Measurements from ENCODE around the gene CAB39. TPM values are rescaled to one million over a fixed set of nuclear protein-coding genes. Genes with fewer than 3 reads are reported as not detected.
"Not testable (repeated sequence)": the region's sequence is repeated elsewhere in the genome, so short reads cannot be mapped to it uniquely, and the experiment has no call there.

The CAB39 gene
- total and polyA plus RNA-seq, 5 donors = 47.2 to 100.0 (median 87.3) TPM

DNA sequence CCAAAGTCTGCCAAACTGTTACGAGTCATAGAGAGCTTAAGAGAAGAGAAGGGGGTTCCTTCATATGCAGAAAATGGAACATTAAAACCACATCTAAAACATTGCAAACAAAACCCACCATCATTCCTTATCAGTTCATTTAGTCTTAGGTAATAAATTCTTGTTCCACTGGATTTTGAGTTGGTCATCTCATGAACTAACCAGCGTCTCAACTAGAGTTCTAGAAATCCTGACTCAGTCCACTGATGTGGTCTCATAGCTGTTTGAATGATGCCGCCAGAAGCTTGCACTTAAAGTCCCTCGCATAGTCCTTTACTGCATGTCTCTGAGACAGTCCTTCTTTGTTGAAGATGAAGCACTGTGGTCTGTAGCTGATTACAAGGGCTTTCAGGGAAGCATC lies 15.0 kb upstream of the CAB39 start:
- no peaks in the 10 kb centered on the region for H3K9me3 ChIP-seq (ENCODE audit: control insufficient read depth, low read length)
- H3K4me1 ChIP-seq (ENCODE audit: control insufficient read depth, insufficient read depth, low read length) = no peaks in the 10 kb centered on the region
- no peaks in the 10 kb centered on the region for H3K27me3 ChIP-seq (ENCODE audit: control insufficient read depth, insufficient read depth)
- no peak overlapping the region for H3K4me3 ChIP-seq (ENCODE audit: low read length)
- H3K27ac ChIP-seq (ENCODE audit: low read length) = no peak overlapping the region
- 89% methylated on average over 4 of the region's 4 CpGs for WGBS
- DNase-seq (no peak), ATAC-seq (no peak)
- intact Hi-C loops (cut with DNase I) = no loop called here

DNA sequence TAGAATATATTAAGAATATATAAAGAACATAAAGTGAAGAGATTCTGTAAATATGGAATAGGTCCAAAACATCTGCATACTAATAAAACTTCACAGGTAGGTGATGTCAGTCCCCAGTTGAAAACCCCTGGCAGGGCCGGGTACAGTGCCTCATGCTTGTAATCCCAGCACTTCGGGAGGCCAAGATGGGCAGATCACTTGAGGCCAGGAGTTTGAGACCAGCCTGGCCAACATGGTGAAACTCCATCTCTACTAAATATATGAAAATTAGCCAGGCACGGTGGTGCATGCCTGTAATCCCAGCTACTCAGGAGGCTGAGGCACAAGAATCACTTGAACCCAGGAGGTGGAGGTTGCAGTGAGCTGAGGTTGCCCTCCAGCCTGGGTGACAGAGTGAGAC lies 13.9 kb upstream of the CAB39 start:
- H3K9me3 ChIP-seq (ENCODE audit: control insufficient read depth, low read length); DNase-seq; ATAC-seq; H3K27ac ChIP-seq (ENCODE audit: low read length); H3K27me3 ChIP-seq (ENCODE audit: control insufficient read depth, insufficient read depth); H3K4me3 ChIP-seq (ENCODE audit: low read length); H3K4me1 ChIP-seq (ENCODE audit: control insufficient read depth, insufficient read depth, low read length); intact Hi-C loops (cut with DNase I): not testable (repeated sequence)
- 88% methylated on average over 3 of the region's 3 CpGs for WGBS

DNA sequence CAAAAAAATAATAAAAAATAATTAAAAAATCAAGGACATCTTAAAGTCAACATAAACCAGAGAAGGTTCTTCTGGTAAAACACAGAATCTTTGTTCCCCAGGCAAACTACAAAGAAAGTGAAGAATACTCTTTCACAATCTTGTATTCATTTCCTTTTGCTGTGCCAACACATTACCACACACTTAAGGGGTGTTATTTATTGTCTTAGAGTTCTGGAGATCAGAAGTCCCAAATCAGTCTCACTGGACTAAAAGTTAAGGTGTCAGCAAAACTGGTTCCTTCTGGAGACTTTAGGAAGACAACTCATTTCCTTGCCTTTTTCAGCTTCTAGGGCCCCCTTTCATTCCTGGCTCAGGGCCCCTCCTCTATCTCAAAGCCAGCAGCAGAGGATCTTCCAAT lies 12.2 kb upstream of the CAB39 start:
- Histone ChIP-seq H3K27me3 (ENCODE audit: control insufficient read depth, insufficient read depth) (no peaks in the 10 kb centered on the region), H3K9me3 (ENCODE audit: control insufficient read depth, low read length) (no peaks in the 10 kb centered on the region), H3K4me1 (ENCODE audit: control insufficient read depth, insufficient read depth, low read length) (no peaks in the 10 kb centered on the region), H3K4me3 (ENCODE audit: low read length) (no peak overlapping the region), H3K27ac (ENCODE audit: low read length) (no peak overlapping the region)
- intact Hi-C loops (cut with DNase I) = no loop called here
- ATAC-seq = peak; percentile 43 to 47
- DNase-seq = no peak

DNA sequence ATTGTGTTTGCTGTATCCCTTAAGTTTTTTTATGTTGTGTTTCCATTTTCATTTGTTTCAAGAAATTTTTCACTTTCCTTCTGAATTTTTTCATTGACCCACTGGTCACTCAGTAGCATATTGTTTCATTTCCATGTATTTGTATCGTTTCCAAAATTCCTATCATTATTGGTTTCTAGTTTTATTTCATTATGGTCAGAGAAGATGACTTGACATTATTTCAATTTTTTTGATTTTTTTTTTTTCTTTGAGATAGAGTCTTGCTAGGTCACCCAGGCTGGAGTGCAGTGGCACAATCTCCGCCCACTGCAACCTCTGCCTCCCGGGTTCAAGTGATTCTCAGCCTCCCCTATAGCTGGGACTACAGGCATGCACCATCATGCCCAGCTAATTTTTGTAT lies 11.3 kb upstream of the CAB39 start:
- intact Hi-C loops (cut with DNase I) = no loop called here
- H3K27ac ChIP-seq (ENCODE audit: low read length) = no peak overlapping the region
- 86% methylated on average over 3 of the region's 3 CpGs for WGBS
- ATAC-seq (no peak), DNase-seq (no peak)
- no peak overlapping the region for H3K4me3 ChIP-seq (ENCODE audit: low read length)
- H3K4me1 ChIP-seq (ENCODE audit: control insufficient read depth, insufficient read depth, low read length) = no peaks in the 10 kb centered on the region
- no peaks in the 10 kb centered on the region for H3K27me3 ChIP-seq (ENCODE audit: control insufficient read depth, insufficient read depth)
- no peaks in the 10 kb centered on the region for H3K9me3 ChIP-seq (ENCODE audit: control insufficient read depth, low read length)

DNA sequence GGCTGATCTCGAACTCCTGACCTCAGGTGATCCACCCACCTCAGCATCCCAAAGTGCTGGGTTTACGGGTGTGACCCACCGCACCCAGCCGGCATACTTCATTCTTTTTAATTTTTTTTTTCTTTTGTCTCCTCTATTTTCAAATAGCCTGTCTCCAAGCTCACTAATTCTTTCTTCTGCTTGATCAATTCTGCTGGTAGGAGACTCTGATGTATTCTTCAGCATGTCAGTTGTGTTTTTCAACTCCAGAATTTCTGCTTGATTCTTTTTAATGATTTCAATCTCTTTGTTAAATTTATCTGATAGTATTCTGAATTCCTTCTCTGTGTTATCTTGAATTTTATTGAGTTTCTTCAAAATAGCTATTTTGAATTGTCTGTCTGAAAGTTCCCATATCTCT lies 10.2 kb upstream of the CAB39 start:
- intact Hi-C loops (cut with DNase I); H3K27me3 ChIP-seq (ENCODE audit: control insufficient read depth, insufficient read depth); DNase-seq; H3K4me1 ChIP-seq (ENCODE audit: control insufficient read depth, insufficient read depth, low read length); H3K4me3 ChIP-seq (ENCODE audit: low read length); ATAC-seq; H3K27ac ChIP-seq (ENCODE audit: low read length); H3K9me3 ChIP-seq (ENCODE audit: control insufficient read depth, low read length): not testable (repeated sequence)
- WGBS = 93% methylated on average over 4 of the region's 4 CpGs

DNA sequence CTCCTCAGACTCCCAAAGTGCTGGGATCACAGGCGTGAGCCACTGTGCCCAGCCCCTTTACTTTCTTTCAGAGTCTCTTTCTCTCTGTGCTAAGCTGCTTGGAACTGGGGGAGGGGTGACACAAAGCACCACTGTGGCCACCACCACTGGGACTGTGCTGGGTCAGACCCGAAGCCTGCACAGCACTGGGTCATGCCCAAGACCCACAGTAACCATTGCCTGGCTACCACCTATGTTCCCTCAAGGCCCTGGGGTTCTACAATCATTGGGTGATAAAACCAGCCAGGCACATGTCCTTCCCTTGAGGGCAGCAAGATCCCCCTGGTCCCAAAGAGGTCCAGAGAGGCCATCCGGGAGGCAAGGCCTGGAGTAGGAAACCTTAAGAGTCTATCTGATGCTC lies 9.1 kb upstream of the CAB39 start:
- Histone ChIP-seq H3K4me3 (ENCODE audit: low read length) (no peak overlapping the region), H3K27me3 (ENCODE audit: control insufficient read depth, insufficient read depth) (no peaks in the 10 kb centered on the region), H3K4me1 (ENCODE audit: control insufficient read depth, insufficient read depth, low read length) (no peaks in the 10 kb centered on the region), H3K9me3 (ENCODE audit: control insufficient read depth, low read length) (no peaks in the 10 kb centered on the region), H3K27ac (ENCODE audit: low read length) (no peak overlapping the region)
- WGBS = 86% methylated on average over 3 of the region's 3 CpGs
- intact Hi-C loops (cut with DNase I) = no loop called here
- DNase-seq (no peak), ATAC-seq (no peak)

DNA sequence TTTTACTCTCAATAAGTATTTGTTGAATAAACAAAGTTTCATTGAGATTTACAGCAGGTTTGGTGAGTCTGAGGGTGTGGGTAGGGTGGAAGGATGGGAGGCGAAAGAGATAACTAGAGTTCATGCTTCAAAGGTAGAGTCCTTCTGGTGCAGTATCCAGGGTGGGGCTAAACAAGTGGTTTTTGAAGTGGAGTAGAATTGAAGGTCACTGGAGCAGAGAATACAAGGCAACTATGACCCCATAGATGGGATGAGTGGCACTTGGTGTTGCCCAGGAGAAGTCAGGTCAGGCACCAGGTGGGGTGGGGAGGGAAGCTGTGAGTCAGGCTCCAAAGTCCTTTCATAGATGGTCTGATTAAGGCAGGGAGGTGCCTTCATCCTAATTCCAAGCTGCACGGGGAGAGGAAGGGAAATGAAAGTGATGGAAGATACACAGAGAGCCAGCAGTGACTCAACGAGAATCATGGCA lies 6.6 kb upstream of the CAB39 start:
- ATAC-seq = no peak
- Histone ChIP-seq H3K27me3 (ENCODE audit: control insufficient read depth, insufficient read depth) (no peaks in the 10 kb centered on the region), H3K9me3 (ENCODE audit: control insufficient read depth, low read length) (no peaks in the 10 kb centered on the region), H3K4me1 (ENCODE audit: control insufficient read depth, insufficient read depth, low read length) (no peaks in the 10 kb centered on the region), H3K27ac (ENCODE audit: low read length) (no peak overlapping the region), H3K4me3 (ENCODE audit: low read length) (no peak overlapping the region)
- no peak for DNase-seq
- intact Hi-C loops (cut with DNase I) = no loop called here
- 81% methylated on average over 3 of the region's 3 CpGs for WGBS

DNA sequence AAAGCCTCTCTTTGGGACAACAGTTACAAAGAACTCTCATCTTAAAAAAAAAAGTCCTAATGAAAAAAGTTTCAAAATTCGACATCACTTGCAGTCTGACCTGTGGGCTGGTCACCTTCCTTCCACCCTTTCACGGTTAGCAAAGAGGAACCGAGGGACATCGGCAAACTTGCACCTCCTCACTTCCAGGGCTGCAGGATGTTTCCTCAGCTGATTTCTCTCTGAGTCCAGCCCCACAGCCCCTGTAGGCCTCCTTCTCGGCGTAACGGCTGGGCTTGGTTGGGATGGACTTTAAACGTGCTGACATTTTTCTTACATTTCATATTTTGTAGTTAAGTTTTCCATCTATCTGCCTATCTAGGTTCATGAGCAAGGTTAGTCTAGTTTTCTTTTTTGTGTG lies 5.7 kb upstream of the CAB39 start:
- H3K9me3 ChIP-seq (ENCODE audit: control insufficient read depth, low read length) = no peaks in the 10 kb centered on the region
- ATAC-seq (no peak), DNase-seq (no peak)
- 69% methylated on average over 8 of the region's 8 CpGs for WGBS
- no peak overlapping the region for H3K4me3 ChIP-seq (ENCODE audit: low read length)
- H3K27ac ChIP-seq (ENCODE audit: low read length) = no peak overlapping the region
- no peaks in the 10 kb centered on the region for H3K4me1 ChIP-seq (ENCODE audit: control insufficient read depth, insufficient read depth, low read length)
- no peaks in the 10 kb centered on the region for H3K27me3 ChIP-seq (ENCODE audit: control insufficient read depth, insufficient read depth)
- intact Hi-C loops (cut with DNase I) = no loop called here

DNA sequence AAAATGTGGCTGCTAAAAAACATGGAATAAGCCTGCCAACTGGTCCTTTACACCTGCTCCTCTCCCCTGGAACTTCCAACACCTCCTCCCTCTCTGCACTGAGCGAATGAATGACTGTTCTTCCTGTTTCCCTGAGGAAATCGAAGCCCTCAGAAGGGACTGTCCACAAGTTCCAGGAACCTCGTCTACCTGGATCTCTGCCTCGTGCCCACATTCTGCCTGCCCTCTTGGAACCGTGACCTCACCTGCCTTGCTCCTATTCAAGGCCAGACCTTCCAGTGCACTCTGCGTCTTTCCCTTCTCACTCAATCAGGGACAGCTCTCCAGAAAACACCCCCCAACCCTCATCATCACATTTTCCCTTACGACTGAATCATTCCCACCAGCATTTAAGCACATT lies 4.4 kb upstream of the CAB39 start:
- ATAC-seq (no peak), DNase-seq (no peak)
- Histone ChIP-seq H3K9me3 (ENCODE audit: control insufficient read depth, low read length) (no peaks in the 10 kb centered on the region), H3K27ac (ENCODE audit: low read length) (no peak overlapping the region), H3K4me1 (ENCODE audit: control insufficient read depth, insufficient read depth, low read length) (no peaks in the 10 kb centered on the region), H3K27me3 (ENCODE audit: control insufficient read depth, insufficient read depth) (no peaks in the 10 kb centered on the region), H3K4me3 (ENCODE audit: low read length) (no peak overlapping the region)
- intact Hi-C loops (cut with DNase I) = no loop called here
- 57% methylated on average over 7 of the region's 7 CpGs for WGBS

DNA sequence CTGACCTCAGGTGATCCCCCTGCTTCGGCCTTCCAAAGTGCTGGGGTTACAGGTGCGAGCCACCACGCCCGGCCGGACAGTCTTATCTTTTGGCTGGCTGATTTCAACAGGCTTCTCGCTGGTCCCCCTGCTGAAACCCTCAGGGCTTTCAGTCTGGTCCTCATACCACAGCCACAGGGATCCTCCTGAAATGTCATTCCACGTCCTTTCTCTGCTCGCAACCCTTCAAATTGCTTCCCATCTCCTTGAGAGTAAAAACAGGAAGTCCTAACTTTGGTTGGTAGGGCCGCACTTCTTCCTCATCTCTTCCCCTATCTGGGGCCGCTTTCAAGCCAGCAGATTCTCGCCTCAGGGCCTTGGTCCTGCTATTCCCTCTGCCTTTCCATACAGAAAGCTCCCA lies 1.4 kb upstream of the CAB39 start:
- intact Hi-C loops (cut with DNase I) = loop anchor here (5.0 to 10.0 kb wide), 2 partner anchors 84 to 86 kb away; no protein-coding TSS in a partner anchor
- Histone ChIP-seq H3K27me3 (ENCODE audit: control insufficient read depth, insufficient read depth) (no peaks in the 10 kb centered on the region), H3K4me3 (ENCODE audit: low read length) (no peak overlapping the region), H3K9me3 (ENCODE audit: control insufficient read depth, low read length) (no peaks in the 10 kb centered on the region), H3K4me1 (ENCODE audit: control insufficient read depth, insufficient read depth, low read length) (peaks cover 3% of the 10 kb centered on the region), H3K27ac (ENCODE audit: low read length) (no peak overlapping the region)
- ATAC-seq (no peak), DNase-seq (peak in 1 of 3 donors; percentile 51)
- 79% methylated on average over 11 of the region's 11 CpGs for WGBS

DNA sequence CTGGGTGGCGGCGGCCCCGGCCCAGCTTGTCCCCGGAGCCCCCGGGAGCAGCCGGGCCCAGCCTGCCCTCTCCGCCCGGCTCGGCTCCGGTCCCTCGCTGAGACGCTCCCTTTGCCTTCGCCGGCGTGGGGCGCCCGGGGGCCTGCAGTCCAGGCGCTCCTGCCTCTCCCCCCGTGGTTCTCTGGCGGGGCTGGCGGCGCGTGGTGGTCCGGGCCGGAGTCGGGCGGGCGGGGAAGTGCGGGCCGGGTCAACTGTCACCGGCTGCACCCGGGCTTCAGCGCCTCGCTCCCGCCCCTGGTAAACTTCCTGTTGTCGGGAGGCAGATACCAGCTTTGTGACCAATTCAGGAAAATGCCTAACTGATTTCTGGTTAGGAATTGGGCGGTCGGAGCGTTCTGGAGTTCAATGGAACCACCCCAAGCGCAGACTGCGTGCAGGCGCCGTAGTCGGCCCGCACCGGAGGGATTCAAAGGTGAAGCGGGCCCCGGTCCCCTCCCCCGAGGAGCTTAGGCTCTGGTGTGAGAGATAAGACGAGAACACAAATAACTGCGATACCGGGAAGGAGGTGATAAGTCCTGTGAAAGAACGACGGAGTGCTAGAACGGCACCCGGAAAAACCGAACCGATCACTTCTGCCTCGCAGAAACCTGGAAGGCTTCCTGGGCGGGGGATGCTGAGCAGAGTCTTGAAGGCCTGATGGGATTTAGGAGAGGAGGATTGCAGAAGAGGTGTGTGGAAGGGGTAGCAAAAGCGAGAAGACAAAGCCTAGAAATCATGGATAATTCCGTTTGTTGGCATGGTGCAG lies 891 bp downstream of the CAB39 start:
- WGBS = under 1% methylated on average over 62 of the region's 62 CpGs
- Histone ChIP-seq H3K27ac (ENCODE audit: low read length) (peak overlapping the region; percentile 90), H3K27me3 (ENCODE audit: control insufficient read depth, insufficient read depth) (no peaks in the 10 kb centered on the region), H3K4me3 (ENCODE audit: low read length) (peak overlapping the region; percentile 100), H3K4me1 (ENCODE audit: control insufficient read depth, insufficient read depth, low read length) (peaks cover 13% of the 10 kb centered on the region), H3K9me3 (ENCODE audit: control insufficient read depth, low read length) (no peaks in the 10 kb centered on the region)
- DNase-seq = peak; percentile 34 to 79 (median 75)
- ATAC-seq = peak; percentile 43 to 48
- intact Hi-C loops (cut with DNase I) = loop anchor here (5.0 to 10.0 kb wide), 2 partner anchors 81 to 84 kb away; no protein-coding TSS in a partner anchor
